Left lung (tissue), 10 donors: ENCODE data around the gene HDAC5. TPM values are rescaled to one million over a fixed set of nuclear protein-coding genes. Genes with fewer than 3 reads are reported as not detected.
"Not testable (repeated sequence)": the region's sequence is repeated elsewhere in the genome, so short reads cannot be mapped to it uniquely, and the experiment has no call there.

Experiments
- ATAC-seq: fragments of 200-7000 bp; cut with Tn5 transposase; one replicate; pipeline ENCODE4 v1.9.1; 2020; ENCODE audit warnings: moderate library complexity
- DNase-seq, 4 donors: peaks; one replicate each; pipeline ENCODE4 v3.0.0-alpha.2; 2013 to 2020
- H3K27ac ChIP-seq, 2 donors: fragments of 200-600 bp; sonication (generic) in 1 of 2; one replicate each; pipeline versions ENCODE4 v1.5.0 to v1.8.0; 2020 to 2021
- H3K27me3 ChIP-seq, 2 donors: fragments of 200-600 bp; sonication (generic) in 1 of 2; one replicate each; pipeline versions ENCODE4 v1.5.0 to v1.8.0; 2020 to 2021
- H3K36me3 ChIP-seq, 2 donors: fragments of 200-600 bp; sonication (generic) in 1 of 2; one replicate each; pipeline versions ENCODE4 v1.5.0 to v1.8.0; 2020 to 2021
- H3K4me1 ChIP-seq, 2 donors: fragments of 200-600 bp; one replicate each; pipeline ENCODE4 v1.8.0; 2021
- H3K4me3 ChIP-seq, 2 donors: fragments of 200-600 bp; sonication (generic) in 1 of 2; one replicate each; pipeline versions ENCODE4 v1.5.0 to v1.8.0; 2020 to 2021; ENCODE audit warnings: mild to moderate bottlenecking in 1 of 2
- H3K9me3 ChIP-seq, 2 donors: fragments of 200-600 bp; sonication (generic) in 1 of 2; one replicate each; pipeline versions ENCODE4 v1.5.0 to v1.8.0; 2020 to 2021
- intact Hi-C, 2 donors: fragments of 100-400 bp; cut with DNase I; formaldehyde crosslinking; loops; one replicate each; pipeline versions ENCODE4 v1.11.2 to v1.14.2; 2022
- polyA plus RNA-seq, 6 donors: library from polyadenylated mRNA; unstranded; fragments of 120-200 nt; gene quantifications; one replicate each; pipeline ENCODE4 v1.2.1, GENCODE V29; 2013; ENCODE audit not compliant: insufficient read length in 6 of 6
- total RNA-seq, 2 donors: library from RNA; stranded (reverse); fragmentation: NEBNext Ultra II Directional; extraction: Animal tissue kit (Norgen Biotek cat#: 25700); gene quantifications; one replicate each; pipeline ENCODE4 v1.2.1, GENCODE V29; 2021
- TF ChIP-seq, protein P1 (sequence below), 2 donors: fragments of 200-600 bp; sonication (generic) in 1 of 2; IDR thresholded peaks; one replicate each; pipeline versions ENCODE4 v1.5.0 to v1.8.0; 2021; ENCODE audit warnings: antibody characterized with exemption in 2 of 2
- donor health status: DM: no; HTN: yes; CAD: no.
- donor health status: DM: no; HTN: no; CAD: no.

Gene HDAC5
- total and polyA plus RNA-seq, 8 donors: 28.0 to 61.4 (median 57.5) TPM

DNA sequence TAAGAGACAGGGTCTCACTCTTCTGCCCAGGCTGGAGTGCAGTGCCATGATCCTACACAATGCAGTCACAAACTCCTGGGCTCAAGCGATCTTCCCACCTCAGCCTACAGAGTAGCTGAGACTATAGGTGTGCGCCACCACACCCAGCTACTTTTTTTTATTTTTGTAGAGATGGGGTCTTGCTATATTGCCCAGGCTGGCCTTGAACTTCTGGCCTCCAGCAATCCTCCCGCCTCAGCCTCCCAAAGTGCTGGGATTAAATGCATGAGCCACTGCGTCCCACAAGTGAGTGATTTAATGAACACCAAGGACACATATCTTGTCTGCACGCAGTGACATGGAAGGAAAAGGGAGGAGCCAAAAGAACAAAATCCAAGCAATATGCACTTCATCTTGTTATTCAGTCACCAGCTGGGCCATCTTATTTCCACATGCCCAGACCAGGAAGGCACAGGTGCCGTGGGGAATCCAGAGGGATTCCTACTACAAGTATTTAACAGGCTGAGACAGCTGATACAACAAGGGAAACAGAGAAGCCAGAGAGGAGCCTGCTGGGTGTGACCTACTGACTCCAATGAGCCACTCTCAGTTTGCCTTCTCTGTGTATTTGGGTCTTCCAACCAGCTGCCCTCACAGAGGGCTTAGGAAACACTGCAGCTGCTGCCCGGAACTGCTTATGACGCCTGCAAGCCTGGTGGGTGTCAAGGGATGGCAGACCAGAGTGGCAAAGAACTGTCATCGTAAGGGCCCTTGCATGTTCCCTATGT, 74.0 kb downstream of the HDAC5 start:
- no peak overlapping the region for H3K4me3 ChIP-seq
- H3K4me1 ChIP-seq: peaks cover 4 to 27% of the 10 kb centered on the region in 2 donors
- H3K27ac ChIP-seq: no peak overlapping the region
- H3K9me3 ChIP-seq: no peaks in the 10 kb centered on the region
- ATAC-seq: no peak
- DNase-seq: no peak
- TF ChIP-seq, protein P1, sequence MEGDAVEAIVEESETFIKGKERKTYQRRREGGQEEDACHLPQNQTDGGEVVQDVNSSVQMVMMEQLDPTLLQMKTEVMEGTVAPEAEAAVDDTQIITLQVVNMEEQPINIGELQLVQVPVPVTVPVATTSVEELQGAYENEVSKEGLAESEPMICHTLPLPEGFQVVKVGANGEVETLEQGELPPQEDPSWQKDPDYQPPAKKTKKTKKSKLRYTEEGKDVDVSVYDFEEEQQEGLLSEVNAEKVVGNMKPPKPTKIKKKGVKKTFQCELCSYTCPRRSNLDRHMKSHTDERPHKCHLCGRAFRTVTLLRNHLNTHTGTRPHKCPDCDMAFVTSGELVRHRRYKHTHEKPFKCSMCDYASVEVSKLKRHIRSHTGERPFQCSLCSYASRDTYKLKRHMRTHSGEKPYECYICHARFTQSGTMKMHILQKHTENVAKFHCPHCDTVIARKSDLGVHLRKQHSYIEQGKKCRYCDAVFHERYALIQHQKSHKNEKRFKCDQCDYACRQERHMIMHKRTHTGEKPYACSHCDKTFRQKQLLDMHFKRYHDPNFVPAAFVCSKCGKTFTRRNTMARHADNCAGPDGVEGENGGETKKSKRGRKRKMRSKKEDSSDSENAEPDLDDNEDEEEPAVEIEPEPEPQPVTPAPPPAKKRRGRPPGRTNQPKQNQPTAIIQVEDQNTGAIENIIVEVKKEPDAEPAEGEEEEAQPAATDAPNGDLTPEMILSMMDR (IDR thresholded peaks at IDR 0.05): no peak
- intact Hi-C loops: no loop called here
- H3K36me3 ChIP-seq: peaks cover 0 to 83% of the 10 kb centered on the region in 2 donors
- H3K27me3 ChIP-seq: no peaks in the 10 kb centered on the region

DNA sequence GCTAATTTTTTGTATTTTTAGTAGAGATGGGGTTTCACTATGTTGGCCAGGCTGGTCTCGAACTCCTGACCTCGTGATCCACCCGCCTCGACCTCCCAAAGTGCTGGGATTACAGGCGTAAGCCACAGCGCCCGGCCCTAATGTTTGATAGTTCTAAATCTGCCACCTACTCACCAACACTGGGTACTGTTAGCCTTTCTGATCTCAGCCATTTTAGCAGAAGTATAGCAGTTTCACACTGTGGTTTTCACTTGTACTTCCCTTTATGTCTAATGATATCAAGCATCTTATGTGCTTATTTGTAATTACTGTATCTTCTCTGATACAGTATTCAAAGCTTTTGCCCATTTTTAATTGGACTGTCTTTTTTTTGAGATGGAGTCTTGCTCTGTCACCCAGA, 76.5 kb downstream of the HDAC5 start:
- H3K27ac ChIP-seq, H3K9me3 ChIP-seq, ATAC-seq, H3K27me3 ChIP-seq, intact Hi-C loops, H3K4me3 ChIP-seq, DNase-seq: not testable (repeated sequence)
- H3K4me1 ChIP-seq: peaks cover 12 to 35% of the 10 kb centered on the region in 2 donors
- H3K36me3 ChIP-seq: peaks cover 0 to 58% of the 10 kb centered on the region in 2 donors

DNA sequence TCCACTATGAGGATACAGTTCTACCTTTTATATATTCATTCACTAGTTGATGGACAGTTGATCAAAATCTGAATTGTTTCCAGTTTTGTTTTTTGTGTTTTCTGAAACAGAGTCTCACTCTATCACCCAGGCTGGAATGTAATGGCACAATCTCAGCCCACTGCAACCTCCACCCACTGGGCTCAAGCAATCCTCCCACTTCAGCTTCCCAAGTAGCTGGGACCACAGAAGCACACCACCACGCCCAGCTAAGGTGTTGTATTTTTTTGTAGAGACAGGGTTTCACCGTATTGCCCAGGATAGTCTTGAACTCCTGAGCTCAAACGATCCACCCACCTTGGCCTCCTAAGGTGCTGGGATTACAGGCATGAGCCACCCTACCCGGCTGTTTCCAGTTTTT, 78.0 kb downstream of the HDAC5 start:
- intact Hi-C loops: no loop called here
- H3K9me3 ChIP-seq: no peaks in the 10 kb centered on the region
- no peak overlapping the region for H3K27ac ChIP-seq
- H3K4me3 ChIP-seq: no peak overlapping the region
- no peak for ATAC-seq
- no peaks in the 10 kb centered on the region for H3K27me3 ChIP-seq
- H3K4me1 ChIP-seq: peaks cover 17 to 47% of the 10 kb centered on the region in 2 donors
- TF ChIP-seq, protein P1 (IDR thresholded peaks at IDR 0.05): no peak
- no peak for DNase-seq
- peaks cover 0 to 44% of the 10 kb centered on the region in 2 donors for H3K36me3 ChIP-seq

DNA sequence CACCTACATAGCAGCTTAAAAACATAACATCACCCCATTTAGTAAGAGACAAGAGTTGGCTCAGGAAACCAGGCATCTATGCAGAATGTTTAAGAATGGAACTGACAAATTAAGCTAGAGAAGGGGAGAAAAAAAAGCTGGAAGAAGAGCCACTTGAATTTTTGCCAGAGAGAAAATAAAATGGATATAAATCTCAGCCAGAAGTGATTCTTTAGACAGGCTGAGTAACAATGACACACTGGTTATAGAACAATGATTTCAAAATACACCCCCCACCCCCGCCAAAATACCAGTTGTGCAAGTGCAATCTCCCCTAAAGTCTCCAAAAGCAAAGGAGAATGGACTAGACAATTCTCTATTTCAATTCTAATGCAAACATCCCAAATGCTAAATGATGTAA, 79.4 kb downstream of the HDAC5 start:
- ATAC-seq (no peak), DNase-seq (peak in 2 of 4 donors; percentile 27 to 54)
- intact Hi-C loops: no loop called here
- Histone ChIP-seq H3K4me1 (peaks cover 23 to 57% of the 10 kb centered on the region in 2 donors), H3K4me3 (no peak overlapping the region), H3K9me3 (no peaks in the 10 kb centered on the region), H3K36me3 (peaks cover 0 to 38% of the 10 kb centered on the region in 2 donors), H3K27ac (peak overlapping the region in 1 of 2 donors; percentile 68), H3K27me3 (no peaks in the 10 kb centered on the region)
- TF ChIP-seq, protein P1 (IDR thresholded peaks at IDR 0.05): no peak

DNA sequence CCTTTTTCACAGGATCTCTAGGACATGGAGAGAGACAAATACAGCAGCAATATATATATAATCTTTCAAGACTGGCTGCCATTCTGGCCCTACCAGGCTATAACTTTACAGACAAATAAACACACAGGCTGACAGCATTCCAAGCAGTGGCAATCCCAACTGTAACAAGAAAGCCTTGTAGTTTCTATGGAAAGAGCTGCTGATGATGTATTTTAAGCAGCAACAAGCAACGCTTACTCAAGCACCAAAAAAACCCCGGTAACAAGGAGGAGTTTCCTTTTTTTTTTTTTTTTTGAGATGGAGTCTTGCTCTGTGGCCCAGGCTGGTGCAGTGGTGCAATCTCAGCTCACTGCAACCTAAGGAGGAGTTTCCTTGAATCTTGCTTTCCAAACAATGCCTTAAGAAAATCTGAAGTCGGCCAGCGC, 80.2 kb downstream of the HDAC5 start:
- Histone ChIP-seq H3K36me3 (peaks cover 0 to 38% of the 10 kb centered on the region in 2 donors), H3K27me3 (no peaks in the 10 kb centered on the region), H3K27ac (peak overlapping the region; percentile 39 to 68), H3K9me3 (no peaks in the 10 kb centered on the region), H3K4me1 (peaks cover 23 to 57% of the 10 kb centered on the region in 2 donors), H3K4me3 (no peak overlapping the region)
- TF ChIP-seq, protein P1 (IDR thresholded peaks at IDR 0.05): no peak
- intact Hi-C loops: no loop called here
- ATAC-seq (peak; percentile 37), DNase-seq (peak in 2 of 4 donors; percentile 14 to 39)
